ENCODE results near the gene OGFOD2. TPM values are rescaled to one million over a fixed set of nuclear protein-coding genes. Genes with fewer than 3 reads are reported as not detected.

Gene OGFOD2
- total RNA-seq, 1 experiment from 2014 or later, result 35.6 TPM

DNA sequence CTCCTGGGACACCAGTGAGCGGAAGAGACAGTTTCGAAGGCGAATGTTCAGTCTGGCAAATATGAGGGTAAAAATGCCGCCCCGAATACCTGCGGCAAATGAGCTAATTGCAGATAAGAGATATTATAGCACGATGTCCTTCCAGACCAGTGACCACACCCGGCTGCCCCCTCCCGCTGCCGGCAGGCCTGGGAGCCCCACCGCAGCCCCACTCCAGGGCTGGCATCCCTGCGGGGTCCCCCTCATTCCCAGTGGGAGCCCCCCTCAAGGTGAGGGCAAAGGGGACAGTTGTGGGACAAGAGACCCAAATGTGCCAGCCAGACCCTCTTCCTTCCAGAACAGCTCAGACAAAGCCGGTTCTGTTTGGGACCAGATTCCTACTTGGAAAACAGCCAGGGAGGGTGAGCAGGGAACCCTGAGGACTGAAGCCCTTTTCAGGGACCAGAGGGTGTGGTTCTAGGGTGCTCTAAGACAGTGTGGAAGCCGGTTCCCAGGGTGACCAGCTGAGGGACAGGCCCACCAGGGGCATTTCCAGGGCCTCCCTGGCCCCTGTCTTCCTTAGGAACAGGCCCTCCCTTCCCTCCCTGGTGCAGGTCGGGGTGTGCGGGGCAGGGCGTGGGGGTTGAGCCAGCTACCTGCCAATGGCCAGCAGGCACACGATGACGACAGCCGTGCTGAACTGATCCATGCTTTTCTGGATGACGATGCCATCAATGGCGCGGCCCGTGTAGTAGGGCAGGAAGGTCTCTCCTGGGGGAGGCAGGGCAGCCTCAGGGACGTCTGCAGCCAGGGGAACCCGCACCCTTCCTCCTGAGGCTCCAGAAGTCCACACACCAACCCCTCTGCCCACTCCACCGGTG lies 25.0 kb upstream of the OGFOD2 start:
- Histone ChIP-seq H3K9ac (ENCODE audit: low read length) (no peak overlapping the region), H4K20me1 (ENCODE audit: low read length) (no peaks in the 10 kb centered on the region), H3K36me3 (ENCODE audit: low read depth, low read length) (no peaks in the 10 kb centered on the region), H3K9me2 (replicated peaks; ENCODE audit: low read length) (no peaks in the 10 kb centered on the region), H2AFZ (ENCODE audit: low read length) (no peak overlapping the region), H3K27me3 (ENCODE audit: low read length) (no peaks in the 10 kb centered on the region), H3K4me3 (ENCODE audit: low read length) (no peak overlapping the region), H3K4me1 (ENCODE audit: insufficient read depth, low read length) (peaks cover 40% of the 10 kb centered on the region), H3K27ac (ENCODE audit: low read length) (no peak overlapping the region), H3K9me3 (ENCODE audit: low read length) (no peaks in the 10 kb centered on the region), H3K79me2 (ENCODE audit: low read length) (peaks cover 5% of the 10 kb centered on the region; the same call in 1 of the 2 replicates), H3F3A (ENCODE audit: low read length, unreplicated experiment) (no peaks in the 10 kb centered on the region), H3K4me2 (ENCODE audit: low read length) (no peak overlapping the region)
- POLR2A ChIA-PET (ENCODE audit: unreplicated experiment), result no interaction called here
- no TSS peak for BruUV-seq (replicated peaks)
- intact Hi-C loops (cut with micrococcal nuclease), result loop anchor here (10.0 kb wide), 1 partner anchor 315 kb away; no protein-coding TSS in a partner anchor
- ATAC-seq (no peak), DNase-seq (no peak)
- TF ChIP-seq EZH2 (IDR thresholded peaks at IDR 0.05; ENCODE audit: low read length, unreplicated experiment) (no peak), EZH2phosphoT487 (IDR thresholded peaks at IDR 0.05; ENCODE audit: borderline replicate concordance, low read length) (no peak)
- TF ChIP-seq, protein P1, sequence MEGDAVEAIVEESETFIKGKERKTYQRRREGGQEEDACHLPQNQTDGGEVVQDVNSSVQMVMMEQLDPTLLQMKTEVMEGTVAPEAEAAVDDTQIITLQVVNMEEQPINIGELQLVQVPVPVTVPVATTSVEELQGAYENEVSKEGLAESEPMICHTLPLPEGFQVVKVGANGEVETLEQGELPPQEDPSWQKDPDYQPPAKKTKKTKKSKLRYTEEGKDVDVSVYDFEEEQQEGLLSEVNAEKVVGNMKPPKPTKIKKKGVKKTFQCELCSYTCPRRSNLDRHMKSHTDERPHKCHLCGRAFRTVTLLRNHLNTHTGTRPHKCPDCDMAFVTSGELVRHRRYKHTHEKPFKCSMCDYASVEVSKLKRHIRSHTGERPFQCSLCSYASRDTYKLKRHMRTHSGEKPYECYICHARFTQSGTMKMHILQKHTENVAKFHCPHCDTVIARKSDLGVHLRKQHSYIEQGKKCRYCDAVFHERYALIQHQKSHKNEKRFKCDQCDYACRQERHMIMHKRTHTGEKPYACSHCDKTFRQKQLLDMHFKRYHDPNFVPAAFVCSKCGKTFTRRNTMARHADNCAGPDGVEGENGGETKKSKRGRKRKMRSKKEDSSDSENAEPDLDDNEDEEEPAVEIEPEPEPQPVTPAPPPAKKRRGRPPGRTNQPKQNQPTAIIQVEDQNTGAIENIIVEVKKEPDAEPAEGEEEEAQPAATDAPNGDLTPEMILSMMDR (conservative IDR thresholded peaks at IDR 0.05; ENCODE audit: low read depth, low read length), result no peak
- CTCF ChIA-PET, result interaction anchor here (0.6 to 1.0 kb wide), 2 partner anchors 46 to 89 kb away, joined by 4 read pairs; no protein-coding TSS in a partner anchor

DNA sequence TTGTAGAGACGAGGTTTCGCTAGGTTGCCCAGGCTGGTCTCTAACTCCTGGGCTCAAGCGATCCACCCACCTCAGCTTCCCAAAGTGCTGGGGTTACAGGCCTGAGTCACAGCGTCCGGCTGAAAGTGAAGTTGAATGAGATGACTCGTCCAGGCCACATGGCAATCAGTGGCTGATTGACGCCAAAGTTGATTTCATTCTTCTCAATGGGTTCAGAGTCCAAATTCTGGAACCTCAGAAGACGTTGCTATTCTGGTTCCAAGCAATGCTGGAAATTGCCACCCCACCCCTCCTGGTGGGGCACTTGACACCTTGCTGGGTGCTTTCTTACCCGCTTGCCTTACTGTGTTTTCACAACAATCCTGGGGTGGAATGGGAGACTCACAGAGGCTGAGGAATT lies 23.6 kb upstream of the OGFOD2 start:
- Histone ChIP-seq H4K20me1 (ENCODE audit: low read length) (no peaks in the 10 kb centered on the region), H3K9me3 (ENCODE audit: low read length) (no peaks in the 10 kb centered on the region), H3F3A (ENCODE audit: low read length, unreplicated experiment) (no peaks in the 10 kb centered on the region), H3K9ac (ENCODE audit: low read length) (peak overlapping the region; percentile 56), H2AFZ (ENCODE audit: low read length) (no peak overlapping the region), H3K4me2 (ENCODE audit: low read length) (peak overlapping the region; percentile 29; the same call in 1 of the 2 replicates), H3K4me1 (ENCODE audit: insufficient read depth, low read length) (peaks cover 30% of the 10 kb centered on the region), H3K27me3 (ENCODE audit: low read length) (no peaks in the 10 kb centered on the region), H3K9me2 (replicated peaks; ENCODE audit: low read length) (no peaks in the 10 kb centered on the region), H3K27ac (ENCODE audit: low read length) (peak overlapping the region; percentile 85), H3K4me3 (ENCODE audit: low read length) (no peak overlapping the region), H3K36me3 (ENCODE audit: low read depth, low read length) (no peaks in the 10 kb centered on the region), H3K79me2 (ENCODE audit: low read length) (peaks cover 5% of the 10 kb centered on the region; the same call in 1 of the 2 replicates)
- ATAC-seq (peak; percentile 28), DNase-seq (peak; percentile 84)
- intact Hi-C loops (cut with micrococcal nuclease), result loop anchor here (10.0 kb wide), 1 partner anchor 317 kb away; no protein-coding TSS in a partner anchor
- BruUV-seq (replicated peaks), result no TSS peak
- CTCF ChIA-PET, result interaction anchor here (0.7 kb wide), 1 partner anchor 157 kb away, joined by 3 read pairs; no protein-coding TSS in a partner anchor
- POLR2A ChIA-PET (ENCODE audit: unreplicated experiment), result no interaction called here
- TF ChIP-seq EZH2phosphoT487 (IDR thresholded peaks at IDR 0.05; ENCODE audit: borderline replicate concordance, low read length), result no peak
- TF ChIP-seq, protein P1 (conservative IDR thresholded peaks at IDR 0.05; ENCODE audit: low read depth, low read length), result no peak
- no peak for TF ChIP-seq EZH2 (IDR thresholded peaks at IDR 0.05; ENCODE audit: low read length, unreplicated experiment)
